Fibroblast of the aortic adventitia (primary cell): ENCODE data around the gene SLC44A5. TPM values are rescaled to one million over a fixed set of nuclear protein-coding genes. Genes with fewer than 3 reads are reported as not detected.
"Not testable (repeated sequence)": the region's sequence is repeated elsewhere in the genome, so short reads cannot be mapped to it uniquely, and the experiment has no call there.

Source experiments
- DNase-seq: peaks from one replicate; pipeline ENCODE4 v3.0.0-alpha.2; 2010; ENCODE audit warnings: low read depth
- H3K4me3 ChIP-seq: 2 replicates; pipeline ENCODE4 v1.5.1; 2011; ENCODE audit warnings: low read depth, mild to moderate bottlenecking, control low read depth, low read length, moderate library complexity
- total RNA-seq: library from RNA; depleted of rRNA; stranded (reverse); fragments of >200 nt; gene quantifications from 2 replicates; pipeline ENCODE4 v1.2.3, GENCODE V29; 2012; ENCODE audit warnings: low replicate concordance
- TF ChIP-seq, protein P1 (sequence below): IDR thresholded peaks from 2 replicates; pipeline ENCODE4 v1.5.1; 2011; ENCODE audit warnings: mild to moderate bottlenecking, low read length, control low read depth, inconsistent platforms; ENCODE audit not compliant: insufficient read depth

SLC44A5 gene
- total RNA-seq, result 0.45 TPM in 1 of 2 replicates, not detected in the other

DNA sequence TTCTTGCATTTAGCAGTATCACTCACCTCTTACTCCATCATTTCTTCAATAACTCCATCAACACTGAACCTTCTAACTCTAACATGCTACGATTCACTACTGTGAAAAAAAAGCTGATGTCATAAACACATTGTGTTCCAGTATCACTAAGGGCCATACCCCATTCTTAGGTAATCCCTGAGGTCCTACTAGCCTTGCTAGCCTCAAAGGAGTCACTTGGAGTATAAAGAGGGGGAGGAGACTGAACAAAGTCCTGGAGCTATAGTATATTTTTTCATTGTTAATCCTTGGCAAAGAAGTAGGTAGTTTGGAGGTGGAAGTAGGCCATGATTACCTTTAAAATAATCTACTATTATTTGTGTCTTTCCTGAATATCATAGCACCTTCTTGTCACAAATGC is at the start of gene SLC44A5:
Gene SLC44A5 (minus strand): TSS at position 101 of the 400 bp plus-strand sequence. CDS start 69,667 bp downstream, outside the sequence.
- DNase-seq, result no peak
- no peak within 1 kb of the TSS for H3K4me3 ChIP-seq
- TF ChIP-seq, protein P1, sequence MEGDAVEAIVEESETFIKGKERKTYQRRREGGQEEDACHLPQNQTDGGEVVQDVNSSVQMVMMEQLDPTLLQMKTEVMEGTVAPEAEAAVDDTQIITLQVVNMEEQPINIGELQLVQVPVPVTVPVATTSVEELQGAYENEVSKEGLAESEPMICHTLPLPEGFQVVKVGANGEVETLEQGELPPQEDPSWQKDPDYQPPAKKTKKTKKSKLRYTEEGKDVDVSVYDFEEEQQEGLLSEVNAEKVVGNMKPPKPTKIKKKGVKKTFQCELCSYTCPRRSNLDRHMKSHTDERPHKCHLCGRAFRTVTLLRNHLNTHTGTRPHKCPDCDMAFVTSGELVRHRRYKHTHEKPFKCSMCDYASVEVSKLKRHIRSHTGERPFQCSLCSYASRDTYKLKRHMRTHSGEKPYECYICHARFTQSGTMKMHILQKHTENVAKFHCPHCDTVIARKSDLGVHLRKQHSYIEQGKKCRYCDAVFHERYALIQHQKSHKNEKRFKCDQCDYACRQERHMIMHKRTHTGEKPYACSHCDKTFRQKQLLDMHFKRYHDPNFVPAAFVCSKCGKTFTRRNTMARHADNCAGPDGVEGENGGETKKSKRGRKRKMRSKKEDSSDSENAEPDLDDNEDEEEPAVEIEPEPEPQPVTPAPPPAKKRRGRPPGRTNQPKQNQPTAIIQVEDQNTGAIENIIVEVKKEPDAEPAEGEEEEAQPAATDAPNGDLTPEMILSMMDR, result no peak

DNA sequence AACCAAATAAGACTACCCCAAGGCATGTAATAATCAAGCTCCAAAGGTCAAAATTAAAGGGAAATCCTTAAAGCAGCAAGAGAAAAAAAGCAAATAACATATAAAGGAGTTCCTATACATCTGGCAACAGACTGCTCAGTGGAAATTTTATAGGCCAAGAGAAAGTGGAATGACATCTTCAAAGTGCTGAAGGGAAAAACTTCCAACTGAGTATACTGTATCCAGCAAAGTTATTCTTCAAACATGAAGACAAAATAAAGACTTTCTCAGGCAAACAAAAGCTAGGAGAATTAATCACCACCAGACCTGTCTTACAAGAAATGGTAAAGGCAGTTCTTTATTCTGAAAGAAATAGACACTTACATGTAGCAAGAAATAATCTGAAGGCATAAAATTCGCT is 45.0 kb upstream of the SLC44A5 start:
- TF ChIP-seq, protein P1, result no peak
- DNase-seq, result no peak
- H3K4me3 ChIP-seq, result no peak overlapping the region

DNA sequence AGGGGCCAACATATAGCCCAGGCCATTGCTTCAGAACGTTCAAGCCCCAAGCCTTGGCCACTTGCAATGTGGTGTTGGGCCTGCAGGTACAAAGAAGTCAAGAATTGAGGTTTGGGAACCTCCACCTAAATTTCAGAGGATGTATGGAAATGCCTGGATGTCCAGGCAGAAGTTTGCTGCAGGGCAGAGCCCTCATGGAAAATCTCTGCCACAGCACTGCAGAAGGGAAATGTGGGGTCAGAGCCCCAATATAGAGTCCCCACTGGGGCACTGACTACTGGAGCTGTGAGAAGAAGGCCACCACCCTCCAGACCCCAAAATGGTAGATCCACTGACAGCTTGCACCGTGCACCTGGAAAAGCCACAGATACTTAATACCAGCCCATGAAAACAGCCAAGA is 36.3 kb upstream of the SLC44A5 start:
- not testable (repeated sequence) for DNase-seq

DNA sequence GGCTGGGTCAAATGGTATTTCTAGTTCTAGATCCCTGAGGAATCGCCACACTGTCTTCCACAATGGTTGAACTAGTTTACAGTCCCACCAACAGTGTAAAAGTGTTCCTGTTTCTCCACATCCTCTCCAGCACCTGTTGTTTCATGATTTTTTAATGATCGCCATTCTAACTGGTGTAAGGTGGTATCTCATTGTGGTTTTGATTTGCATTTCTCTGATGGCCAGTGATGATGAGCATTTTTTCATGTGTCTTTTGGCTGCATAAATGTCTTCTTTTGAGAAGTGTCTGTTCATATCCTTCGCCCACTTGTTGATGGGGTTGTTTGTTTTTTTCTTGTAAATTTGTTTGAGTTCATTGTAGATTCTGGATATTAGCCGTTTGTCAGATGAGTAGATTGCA is 34.2 kb upstream of the SLC44A5 start:
- not testable (repeated sequence) for H3K4me3 ChIP-seq, DNase-seq

More for the DNA sequence above, 36.3 kb upstream of the SLC44A5 start:
- H3K4me3 ChIP-seq, result not testable (repeated sequence)

DNA sequence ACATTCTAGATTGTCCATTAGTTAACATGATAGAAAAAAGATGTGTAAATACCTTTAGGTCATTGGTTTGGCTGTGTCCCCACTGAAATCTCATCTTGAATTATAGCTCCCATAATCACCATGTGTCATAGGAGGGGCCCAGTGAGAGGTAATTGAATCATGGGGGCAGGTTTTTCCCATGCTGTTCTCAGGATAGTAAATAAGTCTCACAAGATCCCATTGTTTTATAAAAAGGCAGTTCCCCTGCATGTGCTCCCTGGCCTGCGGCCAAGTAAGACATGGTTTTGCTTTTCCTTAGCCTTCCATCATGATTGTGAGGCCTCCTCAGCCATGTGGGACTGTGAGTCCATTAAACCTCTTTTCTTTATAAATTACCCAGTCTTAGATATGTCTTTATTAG is 32.5 kb upstream of the SLC44A5 start:
- H3K4me3 ChIP-seq, result no peak overlapping the region
- DNase-seq, result no peak
- TF ChIP-seq, protein P1, result no peak

DNA sequence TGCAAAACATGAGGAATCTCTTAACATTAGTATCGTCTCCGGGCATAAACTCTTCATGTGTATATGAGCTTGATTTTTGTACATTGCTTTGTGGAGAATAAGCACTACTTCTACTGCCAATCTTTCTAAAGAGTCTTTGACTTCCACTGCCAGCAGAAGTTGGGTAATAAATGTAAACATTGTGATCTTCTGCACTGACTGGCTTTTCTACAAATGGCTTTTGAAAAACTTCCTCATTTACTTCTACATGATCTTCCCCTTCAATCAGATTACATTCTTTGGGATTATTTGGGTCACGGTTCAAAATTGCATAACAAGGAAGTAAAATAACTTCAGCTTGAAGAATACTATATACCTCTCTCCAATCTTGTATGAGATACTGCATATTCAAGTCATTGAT is 30.4 kb upstream of the SLC44A5 start:
- DNase-seq, result no peak
- TF ChIP-seq, protein P1, result no peak
- no peak overlapping the region for H3K4me3 ChIP-seq

DNA sequence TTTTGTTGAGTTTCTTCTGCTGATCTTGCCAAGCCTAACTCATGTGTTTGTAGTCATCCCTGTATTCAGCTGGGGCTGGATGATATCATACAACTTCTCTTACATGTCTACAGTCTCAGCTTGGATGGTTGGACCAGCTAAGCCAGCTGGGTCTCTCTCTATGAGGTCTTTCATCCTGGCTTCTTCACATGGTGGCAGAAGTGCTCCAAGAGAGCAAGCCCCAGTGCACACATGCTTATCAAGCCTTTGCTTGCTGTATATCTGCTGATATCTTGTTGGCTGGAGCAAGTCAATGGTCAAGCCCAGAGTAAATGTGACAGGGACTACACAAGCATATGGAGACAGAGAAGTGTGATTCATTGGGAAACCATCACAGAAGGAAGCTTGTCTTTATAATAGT is 29.2 kb upstream of the SLC44A5 start:
- no peak overlapping the region for H3K4me3 ChIP-seq
- DNase-seq, result no peak
- TF ChIP-seq, protein P1, result no peak

DNA sequence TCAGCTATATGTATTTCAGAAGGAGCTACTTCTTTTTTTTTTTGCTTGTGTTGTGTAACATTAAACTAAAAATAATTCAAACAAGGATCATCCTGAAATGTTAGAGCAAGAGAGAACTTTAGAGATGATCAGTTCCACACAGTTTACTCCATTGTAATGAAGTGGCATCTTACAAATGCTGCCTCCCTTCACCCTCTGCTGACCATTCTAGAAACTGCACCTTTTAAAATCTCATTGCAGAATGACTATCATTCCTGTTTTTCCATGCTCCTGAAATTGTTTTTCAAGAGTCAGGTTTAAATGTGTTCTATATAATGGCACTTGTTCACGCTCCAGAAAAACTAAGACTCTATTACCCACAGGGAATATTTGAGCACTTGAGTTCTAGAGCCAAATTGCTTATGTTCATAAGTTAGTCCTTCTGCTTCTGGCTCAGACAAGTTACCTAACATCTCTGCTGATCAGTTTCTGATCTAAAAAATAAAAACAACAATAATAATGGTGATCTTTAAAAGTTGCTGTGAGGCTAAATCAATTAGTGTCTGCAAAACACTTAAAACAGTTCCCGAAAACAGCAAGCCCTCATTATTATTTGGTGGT is 21.5 kb upstream of the SLC44A5 start:
- TF ChIP-seq, protein P1, result peak; percentile 86
- DNase-seq, result peak; percentile 60

More for the DNA sequence above, 21.5 kb upstream of the SLC44A5 start:
- H3K4me3 ChIP-seq, result no peak overlapping the region
